GM18499 (cell line): ENCODE results near the gene THAP6.

Experiments
- ATAC-seq: cut with Tn5 transposase; IDR thresholded peaks from one replicate; pipeline ENCODE4 v1.9.1; 2021; ENCODE audit warnings: moderate number of reproducible peaks; ENCODE audit not compliant: insufficient read depth, unreplicated experiment

THAP6 gene

DNA sequence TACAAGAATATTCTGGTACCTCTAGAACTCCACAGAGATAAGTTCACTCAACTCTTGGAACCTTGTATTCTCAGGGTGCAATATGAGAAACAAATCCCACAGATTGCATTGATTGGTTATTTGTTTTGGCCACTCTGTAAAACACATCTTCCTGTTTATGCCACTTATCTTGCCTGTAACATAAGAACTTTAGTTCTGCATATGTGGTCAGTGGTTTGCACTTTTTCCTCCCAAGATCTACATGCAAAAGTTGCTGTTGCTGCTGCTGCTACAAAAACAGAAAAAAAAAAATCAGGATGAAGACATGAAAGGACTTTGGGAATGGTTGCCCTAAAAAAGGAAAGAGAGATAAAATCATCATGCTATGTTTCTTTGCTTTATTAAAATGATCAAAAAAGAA is 51.2 kb downstream of the THAP6 start:
- ATAC-seq = no peak

DNA sequence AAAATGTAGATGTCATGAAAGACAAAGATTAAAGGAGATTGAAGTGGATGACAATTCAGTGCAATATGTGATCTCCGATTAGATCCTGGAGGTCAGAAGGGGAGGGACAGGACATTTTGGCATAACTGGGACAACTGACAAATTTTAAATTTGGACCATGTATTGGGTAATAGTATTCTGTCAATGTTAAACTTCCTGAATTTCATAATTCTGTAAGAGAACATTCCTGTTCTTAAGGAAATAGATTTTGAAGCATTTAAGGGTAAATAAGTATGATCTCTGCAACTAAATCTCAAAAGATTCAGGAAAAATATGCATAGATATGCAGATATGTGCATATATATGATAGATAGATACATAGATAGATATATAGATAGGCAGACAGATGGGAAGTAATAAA is 52.6 kb downstream of the THAP6 start:
- ATAC-seq = no peak

DNA sequence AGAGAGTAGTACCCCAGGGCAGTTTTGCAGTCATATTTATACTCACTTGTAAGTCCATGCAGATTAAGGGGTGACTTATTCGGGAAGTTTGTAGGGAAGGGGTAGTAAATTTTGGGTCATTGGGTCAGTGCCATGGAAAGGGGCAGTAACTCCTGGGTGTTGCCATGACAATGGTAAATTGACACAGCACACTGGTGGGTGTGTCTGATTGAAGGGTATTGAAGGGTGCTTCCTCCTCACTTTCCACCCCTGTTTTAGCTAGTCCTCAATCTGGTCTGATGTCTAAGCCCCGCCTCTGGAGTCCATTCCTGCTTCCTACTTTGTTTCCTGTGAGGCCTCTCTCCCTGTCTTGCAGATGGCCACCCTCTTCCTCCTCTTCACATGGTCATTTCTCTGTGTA is 53.5 kb downstream of the THAP6 start:
- no peak for ATAC-seq
